Upper lobe of left lung (tissue), 6 donors: ENCODE results near the gene EFCAB10. TPM values are rescaled to one million over a fixed set of nuclear protein-coding genes. Genes with fewer than 3 reads are reported as not detected.

Experiments
- ATAC-seq, 2 donors: fragments of 200-7000 bp; cut with Tn5 transposase; one replicate each; pipeline ENCODE4 v1.9.1; 2022; ENCODE audit warnings: mild to moderate bottlenecking in 2 of 2, moderate library complexity in 2 of 2; ENCODE audit not compliant: low FRiP score in 2 of 2
- DNase-seq, 2 donors: peaks; one replicate each; pipeline ENCODE4 v3.0.0-alpha.2; 2019 to 2020
- H3K27ac ChIP-seq, 4 donors: fragments of 200-600 bp; sonication (generic); one replicate each; pipeline ENCODE4 v1.5.1; 2016 to 2019
- H3K27me3 ChIP-seq, 4 donors: fragments of 200-600 bp; sonication (generic); one replicate each; pipeline ENCODE4 v1.5.1; 2017 to 2019
- H3K36me3 ChIP-seq, 4 donors: fragments of 200-600 bp; sonication (generic); one replicate each; pipeline ENCODE4 v1.5.1; 2016 to 2019
- H3K4me1 ChIP-seq, 4 donors: fragments of 200-600 bp; sonication (generic); one replicate each; pipeline ENCODE4 v1.5.1; 2018 to 2019
- H3K4me3 ChIP-seq, 4 donors: fragments of 200-600 bp; sonication (generic); one replicate each; pipeline ENCODE4 v1.5.1; 2017 to 2019; ENCODE audit warnings: mild to moderate bottlenecking in 2 of 4, moderate library complexity in 1 of 4
- H3K9me3 ChIP-seq, 4 donors: fragments of 200-600 bp; sonication (generic); one replicate each; pipeline ENCODE4 v1.5.1; 2018 to 2019
- CTCF ChIP-seq, 6 experiments: fragments of 450-650 bp in 4 of 6; fragments of 200-600 bp in 2 of 6; sonication (generic) in 2 of 6; IDR thresholded peaks; one replicate each; pipeline ENCODE4 v1.5.1; 2016 to 2019; ENCODE audit warnings: antibody characterized with exemption in 6 of 6
- EP300 ChIP-seq, 4 donors: sonication (generic); formaldehyde crosslinking; IDR thresholded peaks; one replicate each; pipeline ENCODE4 v1.5.1; 2017; ENCODE audit warnings: antibody characterized with exemption in 4 of 4, control low read depth in 2 of 4
- POLR2A ChIP-seq, 4 donors: fragments of 450-650 bp; IDR thresholded peaks; one replicate each; pipeline ENCODE4 v1.5.1; 2016 to 2017; ENCODE audit warnings: antibody characterized with exemption in 4 of 4, mild to moderate bottlenecking in 2 of 4
- POLR2AphosphoS5 ChIP-seq, 2 donors: sonication (generic); formaldehyde crosslinking; IDR thresholded peaks; one replicate each; pipeline ENCODE4 v1.5.1; 2017; ENCODE audit warnings: antibody characterized with exemption in 2 of 2
- WGBS, 2 donors: methylation state at CpG; one replicate each; pipeline ENCODE4 v1.1.5; 2017 to 2018; 5-methylcytosine and 5-hydroxymethylcytosine counted together
- total RNA-seq, 6 donors: library from RNA; depleted of rRNA in 4 of 6; stranded (reverse); fragments of >200 nt in 4 of 6; gene quantifications; one replicate each; pipeline versions ENCODE4 v1.1.0 to v1.2.1, GENCODE V29; 2016 to 2021
- donor health status: DM: no; HTN: no; CAD: no; lungs with moderate emphysema.
- donor health status: DM: no; HTN: yes; CAD: no; lungs with severe emphysema.

EFCAB10 gene
- total RNA-seq, 6 donors from 2014 or later: 0.86 to 26.2 (median 5.1) TPM; not detected in 1

- DNase-seq (no peak), ATAC-seq (no peak)
- Histone ChIP-seq H3K9me3 (no peaks in the 10 kb centered on the region), H3K27me3 (no peaks in the 10 kb centered on the region), H3K4me1 (peaks cover 0 to 4% (median 0%) of the 10 kb centered on the region in 4 donors), H3K27ac (no peak overlapping the region), H3K36me3 (no peaks in the 10 kb centered on the region), H3K4me3 (no peak overlapping the region)
- no peak for TF ChIP-seq POLR2AphosphoS5 (IDR thresholded peaks at IDR 0.05)
- no peak for TF ChIP-seq CTCF (IDR thresholded peaks at IDR 0.05)
- no peak for TF ChIP-seq EP300 (IDR thresholded peaks at IDR 0.05)
- no peak for TF ChIP-seq POLR2A (IDR thresholded peaks at IDR 0.05)
- 63 to 69% methylated on average over 2 of the region's 2 CpGs for WGBS, 2 donors
Observed at GRCh38 chr7:105591522-105591921, 10.2 kb upstream of the EFCAB10 start.

- Histone ChIP-seq H3K36me3 (no peaks in the 10 kb centered on the region), H3K4me1 (peaks cover 0 to 4% (median 0%) of the 10 kb centered on the region in 4 donors), H3K27me3 (no peaks in the 10 kb centered on the region), H3K9me3 (no peaks in the 10 kb centered on the region), H3K4me3 (no peak overlapping the region), H3K27ac (no peak overlapping the region)
- TF ChIP-seq EP300 (IDR thresholded peaks at IDR 0.05) (no peak), POLR2AphosphoS5 (IDR thresholded peaks at IDR 0.05) (no peak), CTCF (IDR thresholded peaks at IDR 0.05) (no peak), POLR2A (IDR thresholded peaks at IDR 0.05) (no peak)
- WGBS, 2 donors: 83 to 89% methylated on average over 5 of the region's 5 CpGs
- ATAC-seq (no peak), DNase-seq (no peak)
Observed at GRCh38 chr7:105590793-105591192, 9.5 kb upstream of the EFCAB10 start.

- ATAC-seq: peak; percentile 65 to 82
- 27 to 41% methylated on average over 6 of the region's 6 CpGs for WGBS, 2 donors
- peaks cover 0 to 4% (median 0%) of the 10 kb centered on the region in 4 donors for H3K4me1 ChIP-seq
- H3K27me3 ChIP-seq: no peaks in the 10 kb centered on the region
- no peak overlapping the region for H3K4me3 ChIP-seq
- peaks cover 0 to under 1% (median 0%) of the 10 kb centered on the region in 4 donors for H3K9me3 ChIP-seq
- DNase-seq: peak in 1 of 2 donors; percentile 34
- H3K36me3 ChIP-seq: no peaks in the 10 kb centered on the region
- TF ChIP-seq CTCF (IDR thresholded peaks at IDR 0.05): peak; percentile 16 to 52 (median 36)
- no peak for TF ChIP-seq EP300 (IDR thresholded peaks at IDR 0.05)
- H3K27ac ChIP-seq: no peak overlapping the region
Observed at GRCh38 chr7:105589356-105590077, 8.2 kb upstream of the EFCAB10 start.

- no peak overlapping the region for H3K27ac ChIP-seq
- WGBS, 2 donors: 79 to 80% methylated on average over 9 to 12 of the region's 12 CpGs
- no peak for DNase-seq
Observed at GRCh38 chr7:105587909-105588635, 6.8 kb upstream of the EFCAB10 start.

GRCh38 chr7:105585850-105586500 lies 4.7 kb upstream of the EFCAB10 start:
- Histone ChIP-seq H3K4me1 (peaks cover 7 to 12% (median 8%) of the 10 kb centered on the region in 4 donors), H3K36me3 (no peaks in the 10 kb centered on the region), H3K9me3 (peaks cover 0 to 4% (median 0%) of the 10 kb centered on the region in 4 donors), H3K27ac (no peak overlapping the region), H3K4me3 (no peak overlapping the region), H3K27me3 (no peaks in the 10 kb centered on the region)
- no peak for DNase-seq
- ATAC-seq: no peak
- TF ChIP-seq POLR2AphosphoS5 (IDR thresholded peaks at IDR 0.05) (no peak), POLR2A (IDR thresholded peaks at IDR 0.05) (no peak), CTCF (IDR thresholded peaks at IDR 0.05) (no peak), EP300 (IDR thresholded peaks at IDR 0.05) (no peak)
- WGBS, 2 donors: 78 to 81% methylated on average over 2 of the region's 2 CpGs

More at GRCh38 chr7:105587909-105588635, 6.8 kb upstream of the EFCAB10 start:
- TF ChIP-seq POLR2A (IDR thresholded peaks at IDR 0.05): no peak
- H3K9me3 ChIP-seq: peaks cover 0 to 4% (median 0%) of the 10 kb centered on the region in 4 donors
- H3K27me3 ChIP-seq: no peaks in the 10 kb centered on the region
- peaks cover 0 to 4% (median 0%) of the 10 kb centered on the region in 4 donors for H3K4me1 ChIP-seq
- H3K36me3 ChIP-seq: no peaks in the 10 kb centered on the region
- no peak overlapping the region for H3K4me3 ChIP-seq
- ATAC-seq: no peak
